Upper lobe of left lung (tissue), 4 donors: ENCODE measurements around the gene DPP6.

Source experiments
- CTCF ChIP-seq, 6 experiments: fragments of 450-650 bp in 4 of 6; fragments of 200-600 bp in 2 of 6; sonication (generic) in 2 of 6; IDR thresholded peaks; one replicate each; pipeline ENCODE4 v1.5.1; 2016 to 2019; ENCODE audit warnings: antibody characterized with exemption in 6 of 6
- EP300 ChIP-seq, 4 donors: sonication (generic); formaldehyde crosslinking; IDR thresholded peaks; one replicate each; pipeline ENCODE4 v1.5.1; 2017; ENCODE audit warnings: antibody characterized with exemption in 4 of 4, control low read depth in 2 of 4
- POLR2A ChIP-seq, 4 donors: fragments of 450-650 bp; IDR thresholded peaks; one replicate each; pipeline ENCODE4 v1.5.1; 2016 to 2017; ENCODE audit warnings: antibody characterized with exemption in 4 of 4, mild to moderate bottlenecking in 2 of 4
- POLR2AphosphoS5 ChIP-seq, 2 donors: sonication (generic); formaldehyde crosslinking; IDR thresholded peaks; one replicate each; pipeline ENCODE4 v1.5.1; 2017; ENCODE audit warnings: antibody characterized with exemption in 2 of 2

- TF ChIP-seq CTCF (IDR thresholded peaks at IDR 0.05) (no peak), EP300 (IDR thresholded peaks at IDR 0.05) (no peak), POLR2A (IDR thresholded peaks at IDR 0.05) (no peak), POLR2AphosphoS5 (IDR thresholded peaks at IDR 0.05) (no peak)
Measured at GRCh38 chr7:154650275-154650674, 598.1 kb downstream of the DPP6 start.
